Subcutaneous abdominal adipose tissue (tissue), 5 donors: ENCODE results near the gene MYO1E.

Source experiments
- H3K27ac ChIP-seq: one replicate; pipeline ENCODE4 v1.7.0; 2013; ENCODE audit warnings: low read depth, mild to moderate bottlenecking, inconsistent platforms, low read length, moderate library complexity
- H3K27me3 ChIP-seq, 5 donors: one replicate each; pipeline ENCODE4 v1.7.0; 2013; ENCODE audit warnings: low read length in 5 of 5, inconsistent platforms in 1 of 5; ENCODE audit not compliant: control insufficient read depth in 5 of 5, insufficient read depth in 4 of 5
- H3K36me3 ChIP-seq, 5 donors: one replicate each; pipeline ENCODE4 v1.7.0; 2013; ENCODE audit warnings: low read length in 5 of 5; ENCODE audit not compliant: control insufficient read depth in 5 of 5, insufficient read depth in 5 of 5
- H3K4me1 ChIP-seq, 5 donors: one replicate each; pipeline ENCODE4 v1.7.0; 2013; ENCODE audit warnings: low read length in 5 of 5, mild to moderate bottlenecking in 3 of 5, moderate library complexity in 1 of 5; ENCODE audit not compliant: control insufficient read depth in 5 of 5, insufficient read depth in 5 of 5
- H3K4me3 ChIP-seq, 5 donors: one replicate each; pipeline ENCODE4 v1.7.0; 2013; ENCODE audit warnings: low read length in 5 of 5, low read depth in 1 of 5
- H3K9ac ChIP-seq, 5 donors: one replicate each; pipeline ENCODE4 v1.7.0; 2013; ENCODE audit warnings: low read length in 5 of 5, mild to moderate bottlenecking in 4 of 5, moderate library complexity in 3 of 5
- H3K9me3 ChIP-seq, 5 donors: one replicate each; pipeline ENCODE4 v1.7.0; 2013; ENCODE audit warnings: low read length in 5 of 5; ENCODE audit not compliant: control insufficient read depth in 5 of 5
- donor health status: healthy.
- donor health status: healthy.
- donor health status: healthy.
- donor health status: healthy.
- donor health status: healthy.

MYO1E gene

GRCh38 chr15:59104912-59105732, 267.5 kb downstream of the MYO1E start, which contains the start of gene CCNB2:
Gene CCNB2 (plus strand): TSS chr15:59105146. CDS start chr15:59105269, 123 bp downstream.
- peaks cover 0 to 14% (median 13%) of the 10 kb centered on the region in 5 donors for H3K4me1 ChIP-seq
- H3K27ac ChIP-seq = no peak within 1 kb of the TSS
- H3K36me3 ChIP-seq = peaks cover 0 to 3% (median 3%) of the 10 kb centered on the region in 5 donors
- H3K9ac ChIP-seq = peak within 1 kb of the TSS in 4 of 5 donors; percentile 69 to 77 (median 72)
- no peaks in the 10 kb centered on the region for H3K9me3 ChIP-seq
- no peaks in the 10 kb centered on the region for H3K27me3 ChIP-seq
- peak within 1 kb of the TSS; percentile 78 to 94 (median 89) for H3K4me3 ChIP-seq

GRCh38 chr15:59104602-59104911, 268.1 kb downstream of the MYO1E start:
- Histone ChIP-seq H3K4me1 (peaks cover 0 to 14% (median 13%) of the 10 kb centered on the region in 5 donors), H3K27ac (no peak overlapping the region), H3K9me3 (no peaks in the 10 kb centered on the region), H3K27me3 (no peaks in the 10 kb centered on the region), H3K36me3 (peaks cover 0 to 6% (median 5%) of the 10 kb centered on the region in 5 donors), H3K4me3 (peak overlapping the region; percentile 78 to 94 (median 89)), H3K9ac (peak overlapping the region in 4 of 5 donors; percentile 68 to 77 (median 72))

- H3K4me3 ChIP-seq = no peak overlapping the region
- H3K36me3 ChIP-seq = peaks cover 27 to 40% (median 28%) of the 10 kb centered on the region in 5 donors
- no peak overlapping the region for H3K27ac ChIP-seq
- no peaks in the 10 kb centered on the region for H3K9me3 ChIP-seq
- no peak overlapping the region for H3K9ac ChIP-seq
- peaks cover 0 to under 1% (median under 1%) of the 10 kb centered on the region in 5 donors for H3K4me1 ChIP-seq
- no peaks in the 10 kb centered on the region for H3K27me3 ChIP-seq
Observed at GRCh38 chr15:59099162-59099685, 273.4 kb downstream of the MYO1E start.

GRCh38 chr15:59096429-59096828, 276.2 kb downstream of the MYO1E start:
- H3K36me3 ChIP-seq = peaks cover 43 to 64% (median 47%) of the 10 kb centered on the region in 5 donors
- H3K27me3 ChIP-seq = no peaks in the 10 kb centered on the region
- H3K27ac ChIP-seq = no peak overlapping the region
- H3K9me3 ChIP-seq = no peaks in the 10 kb centered on the region
- no peaks in the 10 kb centered on the region for H3K4me1 ChIP-seq
- H3K4me3 ChIP-seq = no peak overlapping the region
- H3K9ac ChIP-seq = no peak overlapping the region

- no peak overlapping the region for H3K27ac ChIP-seq
- H3K36me3 ChIP-seq = peaks cover 50 to 78% (median 55%) of the 10 kb centered on the region in 5 donors
- H3K27me3 ChIP-seq = no peaks in the 10 kb centered on the region
- H3K4me3 ChIP-seq = no peak overlapping the region
- no peaks in the 10 kb centered on the region for H3K4me1 ChIP-seq
- H3K9ac ChIP-seq = no peak overlapping the region
- no peaks in the 10 kb centered on the region for H3K9me3 ChIP-seq
Observed at GRCh38 chr15:59094077-59094476, 278.6 kb downstream of the MYO1E start.

GRCh38 chr15:59087731-59088130, 284.9 kb downstream of the MYO1E start:
- Histone ChIP-seq H3K9ac (no peak overlapping the region), H3K27ac (no peak overlapping the region), H3K4me1 (no peaks in the 10 kb centered on the region), H3K27me3 (no peaks in the 10 kb centered on the region), H3K4me3 (no peak overlapping the region), H3K9me3 (no peaks in the 10 kb centered on the region), H3K36me3 (peaks cover 32 to 56% (median 46%) of the 10 kb centered on the region in 5 donors)
